ENCODE data around the gene KRT71. TPM values are rescaled to one million over a fixed set of nuclear protein-coding genes. Genes with fewer than 3 reads are reported as not detected.
A peak's percentile ranks its signal among the peaks of the same experiment; 100 is the strongest.

Gene KRT71
- total RNA-seq, 1 experiment from 2014 or later: not detected

- no peak overlapping the region for H3K4me3 ChIP-seq (ENCODE audit: low read length)
- H2AFZ ChIP-seq (ENCODE audit: low read length): no peak overlapping the region
- intact Hi-C loops (cut with micrococcal nuclease): no loop called here
- H3F3A ChIP-seq (ENCODE audit: low read length, unreplicated experiment): no peaks in the 10 kb centered on the region
- no peak for DNase-seq
- ATAC-seq: no peak
- no TSS peak for BruUV-seq (replicated peaks)
- no peaks in the 10 kb centered on the region for H3K27me3 ChIP-seq (ENCODE audit: low read length)
- H3K4me2 ChIP-seq (ENCODE audit: low read length): no peak overlapping the region
- no peaks in the 10 kb centered on the region for H3K79me2 ChIP-seq (ENCODE audit: low read length)
- ChIA-PET CTCF (no interaction called here), POLR2A (ENCODE audit: unreplicated experiment) (no interaction called here)
- no peaks in the 10 kb centered on the region for H4K20me1 ChIP-seq (ENCODE audit: low read length)
- peaks cover 19% of the 10 kb centered on the region for H3K4me1 ChIP-seq (ENCODE audit: insufficient read depth, low read length)
- no peaks in the 10 kb centered on the region for H3K9me3 ChIP-seq (ENCODE audit: low read length)
- TF ChIP-seq EZH2phosphoT487 (IDR thresholded peaks at IDR 0.05; ENCODE audit: borderline replicate concordance, low read length) (no peak), CTCF (conservative IDR thresholded peaks at IDR 0.05; ENCODE audit: low read depth, low read length) (no peak), EZH2 (IDR thresholded peaks at IDR 0.05; ENCODE audit: low read length, unreplicated experiment) (no peak)
- no peak overlapping the region for H3K9ac ChIP-seq (ENCODE audit: low read length)
- H3K36me3 ChIP-seq (ENCODE audit: low read depth, low read length): no peaks in the 10 kb centered on the region
- H3K27ac ChIP-seq (ENCODE audit: low read length): no peak overlapping the region
- no peaks in the 10 kb centered on the region for H3K9me2 ChIP-seq (replicated peaks; ENCODE audit: low read length)
These were observed 11.2 kb downstream of the KRT71 start for GRCh38 chr12:52541709-52542108.

- H4K20me1 ChIP-seq (ENCODE audit: low read length): no peaks in the 10 kb centered on the region
- H3K36me3 ChIP-seq (ENCODE audit: low read depth, low read length): no peaks in the 10 kb centered on the region
- ATAC-seq: no peak
- no peak overlapping the region for H3K4me2 ChIP-seq (ENCODE audit: low read length)
- DNase-seq: no peak
- peaks cover 19% of the 10 kb centered on the region for H3K4me1 ChIP-seq (ENCODE audit: insufficient read depth, low read length)
- no peak overlapping the region for H2AFZ ChIP-seq (ENCODE audit: low read length)
- ChIA-PET CTCF (no interaction called here), POLR2A (ENCODE audit: unreplicated experiment) (no interaction called here)
- no peak overlapping the region for H3K9ac ChIP-seq (ENCODE audit: low read length)
- no peaks in the 10 kb centered on the region for H3K79me2 ChIP-seq (ENCODE audit: low read length)
- intact Hi-C loops (cut with micrococcal nuclease): no loop called here
- H3K4me3 ChIP-seq (ENCODE audit: low read length): no peak overlapping the region
- H3K27ac ChIP-seq (ENCODE audit: low read length): no peak overlapping the region
- H3K27me3 ChIP-seq (ENCODE audit: low read length): no peaks in the 10 kb centered on the region
- no peaks in the 10 kb centered on the region for H3K9me2 ChIP-seq (replicated peaks; ENCODE audit: low read length)
- H3K9me3 ChIP-seq (ENCODE audit: low read length): no peaks in the 10 kb centered on the region
- BruUV-seq (replicated peaks): no TSS peak
- H3F3A ChIP-seq (ENCODE audit: low read length, unreplicated experiment): no peaks in the 10 kb centered on the region
- no peak for TF ChIP-seq EZH2 (IDR thresholded peaks at IDR 0.05; ENCODE audit: low read length, unreplicated experiment)
- no peak for TF ChIP-seq EZH2phosphoT487 (IDR thresholded peaks at IDR 0.05; ENCODE audit: borderline replicate concordance, low read length)
- TF ChIP-seq CTCF (conservative IDR thresholded peaks at IDR 0.05; ENCODE audit: low read depth, low read length): no peak
These were observed 12.4 kb downstream of the KRT71 start for GRCh38 chr12:52540531-52540930.

- Histone ChIP-seq H4K20me1 (ENCODE audit: low read length) (no peaks in the 10 kb centered on the region), H3F3A (ENCODE audit: low read length, unreplicated experiment) (no peaks in the 10 kb centered on the region), H3K27ac (ENCODE audit: low read length) (no peak overlapping the region), H3K36me3 (ENCODE audit: low read depth, low read length) (no peaks in the 10 kb centered on the region), H3K4me3 (ENCODE audit: low read length) (no peak overlapping the region), H3K4me1 (ENCODE audit: insufficient read depth, low read length) (peaks cover 19% of the 10 kb centered on the region), H2AFZ (ENCODE audit: low read length) (no peak overlapping the region), H3K9ac (ENCODE audit: low read length) (no peak overlapping the region), H3K9me2 (replicated peaks; ENCODE audit: low read length) (no peaks in the 10 kb centered on the region), H3K9me3 (ENCODE audit: low read length) (no peaks in the 10 kb centered on the region), H3K4me2 (ENCODE audit: low read length) (0 out of 2 replicates have a peak overlapping the region, but pooled peaks have one; percentile 70), H3K27me3 (ENCODE audit: low read length) (no peaks in the 10 kb centered on the region), H3K79me2 (ENCODE audit: low read length) (no peaks in the 10 kb centered on the region)
- DNase-seq (no peak), ATAC-seq (no peak)
- intact Hi-C loops (cut with micrococcal nuclease): no loop called here
- CTCF ChIA-PET: no interaction called here
- POLR2A ChIA-PET (ENCODE audit: unreplicated experiment): no interaction called here
- BruUV-seq (replicated peaks): no TSS peak
- TF ChIP-seq EZH2phosphoT487 (IDR thresholded peaks at IDR 0.05; ENCODE audit: borderline replicate concordance, low read length): no peak
These were observed 13.1 kb downstream of the KRT71 start for GRCh38 chr12:52539821-52540173.
